Activated CD4-positive, alpha-beta T cell treated with anti-CD3 and anti-CD28 coated beads, Interleukin-2, amount 50 U/mL, for 16 hours (primary cell): ENCODE results near the gene PLCB1.
"Not testable (repeated sequence)": the region's sequence is repeated elsewhere in the genome, so short reads cannot be mapped to it uniquely, and the experiment has no call there.

Experiments used
- DNase-seq: peaks from one replicate; pipeline ENCODE4 v3.0.0-alpha.2; 2020

The PLCB1 gene

GRCh38 chr20:8578161-8578865 lies 446.2 kb downstream of the PLCB1 start:
- DNase-seq = no peak

- DNase-seq = no peak
These were observed 447.0 kb downstream of the PLCB1 start for GRCh38 chr20:8579035-8579434.

DNA sequence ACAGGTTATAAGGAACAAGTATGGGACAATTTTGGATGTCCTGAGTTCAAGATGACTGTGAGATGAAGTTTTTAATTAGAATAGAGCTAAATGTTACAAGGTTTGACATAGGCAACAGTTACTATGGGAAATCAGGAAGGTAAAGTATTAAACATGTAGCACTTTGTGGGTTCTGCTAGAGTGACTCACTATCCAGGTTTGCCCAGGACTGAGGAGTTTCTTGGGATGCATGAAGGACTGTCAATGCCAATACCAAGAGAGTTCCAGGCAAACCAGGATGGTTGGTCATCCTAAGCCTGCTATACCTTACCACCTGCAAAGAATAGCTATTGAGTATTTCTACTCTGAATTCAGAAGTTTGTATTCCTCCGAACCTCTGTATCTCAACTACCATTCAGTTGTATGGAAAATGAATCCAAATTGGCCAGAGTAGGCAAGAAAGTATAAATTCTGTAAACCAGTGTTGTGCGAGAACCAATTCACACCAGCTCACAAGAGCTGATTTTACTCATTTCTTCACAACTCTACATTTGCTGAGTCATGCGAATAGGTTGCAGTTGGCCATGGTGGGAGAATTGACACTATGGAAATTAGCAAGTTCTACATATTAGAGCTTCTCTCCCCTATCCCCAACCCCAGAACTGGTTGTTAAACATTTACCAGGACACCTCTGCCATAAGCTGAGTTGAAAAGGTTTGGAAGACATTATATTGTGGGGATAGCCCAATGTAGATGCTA lies 449.5 kb downstream of the PLCB1 start:
- no peak for DNase-seq

- DNase-seq = no peak
These were observed 451.0 kb downstream of the PLCB1 start for GRCh38 chr20:8583012-8583565.

- no peak for DNase-seq
These were observed 451.5 kb downstream of the PLCB1 start for GRCh38 chr20:8583566-8584043.

GRCh38 chr20:8587251-8587650 lies 455.2 kb downstream of the PLCB1 start:
- no peak for DNase-seq

GRCh38 chr20:8587810-8588209 lies 455.7 kb downstream of the PLCB1 start:
- DNase-seq = peak; percentile 3

DNA sequence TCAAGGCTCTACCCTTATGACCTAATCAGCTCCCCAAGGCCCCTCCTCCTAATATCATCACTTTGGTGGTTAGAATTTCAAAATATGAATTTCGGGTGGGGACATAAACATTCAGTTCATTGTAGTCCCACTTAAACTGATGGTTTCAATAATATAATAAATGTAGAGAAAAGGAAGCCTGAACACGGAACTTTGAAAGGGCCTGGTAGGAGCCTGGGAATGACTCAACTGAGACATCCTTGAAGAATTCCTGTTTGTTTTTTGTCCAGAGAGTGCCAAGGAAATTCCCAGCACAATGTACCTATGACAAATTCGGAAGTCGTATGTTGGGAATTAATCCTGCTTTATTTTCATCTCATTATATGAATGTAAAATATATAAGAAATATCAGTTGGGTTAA lies 457.9 kb downstream of the PLCB1 start:
- no peak for DNase-seq

DNA sequence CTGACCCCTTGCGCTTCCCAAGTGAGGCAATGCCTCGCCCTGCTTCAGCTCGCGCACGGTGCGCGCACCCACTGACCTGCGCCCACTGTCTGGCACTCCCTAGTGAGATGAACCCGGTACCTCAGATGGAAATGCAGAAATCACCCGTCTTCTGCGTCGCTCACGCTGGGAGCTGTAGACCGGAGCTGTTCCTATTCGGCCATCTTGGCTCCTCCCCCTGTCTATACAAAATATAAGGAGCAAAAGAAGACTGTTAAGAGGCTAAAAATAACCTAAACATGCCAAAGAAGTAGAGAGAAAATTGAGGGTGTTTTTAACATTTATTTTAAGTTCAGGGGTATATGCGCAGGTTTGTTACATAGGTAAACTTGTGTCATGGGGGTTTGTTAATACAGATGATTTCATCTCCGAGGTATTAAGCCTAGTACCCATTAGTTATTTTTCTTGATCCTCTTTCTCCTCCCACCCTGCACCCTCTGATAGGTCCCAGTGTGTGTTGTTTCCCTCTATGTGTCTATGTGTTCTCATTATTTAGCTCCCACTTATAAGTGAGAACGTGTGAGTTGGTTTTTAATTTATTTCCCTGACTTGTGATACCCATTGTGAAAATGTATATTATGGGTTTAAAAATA lies 469.0 kb downstream of the PLCB1 start:
- not testable (repeated sequence) for DNase-seq

GRCh38 chr20:8601542-8601912 lies 469.5 kb downstream of the PLCB1 start:
- no peak for DNase-seq

DNA sequence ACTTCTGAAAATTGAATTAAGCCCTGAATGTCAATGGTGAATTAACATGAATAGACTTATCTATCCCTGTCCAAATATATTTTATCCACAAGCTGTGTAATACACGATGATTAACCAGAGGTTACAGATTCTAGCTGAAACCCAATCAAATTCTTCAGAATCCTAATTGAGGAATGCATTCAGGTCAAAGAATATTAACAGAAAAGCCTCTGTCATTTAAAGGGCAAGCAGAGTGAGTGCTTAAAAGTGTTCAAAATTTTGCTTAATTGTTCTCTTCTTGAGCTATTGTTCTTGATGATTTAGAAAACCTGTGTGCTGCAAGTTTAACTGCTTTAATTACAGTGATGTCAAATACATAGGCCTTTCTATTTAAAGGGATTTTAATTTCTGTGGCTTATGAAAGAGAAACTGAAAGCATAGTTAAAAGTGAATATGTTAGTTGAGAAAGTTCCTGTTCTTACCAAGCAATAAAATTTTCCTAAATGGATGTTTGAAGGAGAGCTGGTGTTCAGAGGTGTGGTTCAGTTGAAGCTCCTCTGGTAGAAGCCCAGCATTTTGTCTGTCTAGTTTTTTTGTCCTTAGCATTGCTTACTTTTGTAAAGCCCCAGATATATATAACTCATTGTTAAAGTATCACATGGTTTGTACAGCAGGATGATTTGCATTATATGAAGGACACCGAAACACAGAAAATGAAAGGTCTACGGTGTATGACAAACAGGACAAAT lies 470.5 kb downstream of the PLCB1 start:
- DNase-seq = no peak

GRCh38 chr20:8608470-8608869 lies 476.4 kb downstream of the PLCB1 start:
- DNase-seq = no peak

DNA sequence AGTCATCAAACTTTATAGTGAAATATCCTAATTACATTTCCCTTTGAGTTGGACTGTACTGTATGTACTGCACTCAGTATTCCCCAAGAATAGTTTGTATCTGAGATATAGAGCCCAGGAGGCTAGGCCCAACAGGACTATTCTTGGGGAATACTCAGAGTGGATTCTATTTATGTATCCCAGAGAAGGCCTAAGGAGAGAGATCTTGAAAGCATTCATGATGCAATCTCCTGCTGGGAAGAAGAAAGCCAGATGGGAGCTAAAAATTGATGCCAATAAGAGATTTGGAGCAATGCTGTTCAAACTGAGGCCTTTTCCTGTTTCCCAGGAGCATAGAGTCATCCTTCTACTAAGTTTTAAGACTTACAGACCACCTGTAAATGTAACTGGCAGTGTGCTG lies 484.7 kb downstream of the PLCB1 start:
- DNase-seq = no peak

DNA sequence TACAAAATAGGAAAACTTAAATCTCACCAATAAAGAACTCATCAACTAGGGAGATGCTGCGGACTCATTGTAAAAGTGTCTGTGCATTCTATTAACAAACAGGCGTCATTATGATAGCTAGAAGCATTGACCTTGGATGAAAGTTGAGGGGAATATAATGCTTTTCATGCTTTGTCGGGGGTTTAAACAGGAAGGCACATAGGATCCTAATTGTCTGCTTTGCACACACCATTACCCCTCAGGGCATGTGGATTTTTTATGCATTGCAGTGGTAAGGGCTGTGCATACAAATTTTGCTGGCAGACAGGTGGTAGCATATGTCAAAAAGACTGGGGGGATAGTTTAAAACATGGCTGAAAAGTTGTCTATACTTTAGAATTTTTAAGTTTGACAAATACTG lies 488.9 kb downstream of the PLCB1 start:
- DNase-seq = no peak

DNA sequence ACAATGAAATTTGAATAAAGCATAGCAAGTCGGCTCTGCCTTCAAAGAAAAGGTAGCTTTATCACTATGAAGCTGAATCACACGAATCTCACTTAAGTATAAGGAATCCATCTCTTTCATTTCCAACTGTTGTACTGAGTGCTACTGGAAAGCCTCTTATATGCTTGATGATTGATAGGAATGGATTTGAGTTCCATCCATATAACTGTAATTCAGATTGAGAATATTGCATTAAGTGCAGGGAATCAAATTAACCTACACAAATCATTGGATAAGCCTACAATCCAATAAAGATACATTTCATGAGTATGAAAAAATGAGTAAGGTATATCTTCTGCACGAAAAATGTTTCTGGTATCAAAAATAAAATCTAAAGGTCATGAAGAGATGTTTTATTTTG lies 492.0 kb downstream of the PLCB1 start:
- no peak for DNase-seq

GRCh38 chr20:8624616-8625015 lies 492.6 kb downstream of the PLCB1 start:
- no peak for DNase-seq

- DNase-seq = no peak
These were observed 495.4 kb downstream of the PLCB1 start for GRCh38 chr20:8627340-8628004.

GRCh38 chr20:8631271-8631670 lies 499.2 kb downstream of the PLCB1 start:
- no peak for DNase-seq

DNA sequence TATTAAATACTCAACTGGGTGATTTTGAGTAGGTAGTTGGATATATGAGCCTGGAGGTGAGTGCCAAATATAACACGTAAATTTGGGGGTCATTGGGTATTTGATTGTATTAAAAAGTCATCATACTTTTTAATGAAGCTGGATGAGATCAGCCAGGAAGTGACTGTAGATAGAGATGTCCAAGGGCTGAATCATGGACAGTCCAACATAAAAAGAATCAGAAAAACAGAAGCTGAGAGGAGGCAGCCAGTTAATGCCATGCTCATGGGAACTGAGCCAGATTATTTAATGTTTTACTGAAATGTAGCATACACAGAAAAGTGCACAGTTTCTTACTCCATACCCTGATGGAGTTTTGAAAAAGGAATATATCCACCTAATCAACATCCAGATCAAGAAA lies 501.3 kb downstream of the PLCB1 start:
- no peak for DNase-seq

GRCh38 chr20:8635048-8635572 lies 503.0 kb downstream of the PLCB1 start:
- DNase-seq = no peak

GRCh38 chr20:8635837-8636236 lies 503.8 kb downstream of the PLCB1 start:
- no peak for DNase-seq

GRCh38 chr20:8639112-8639778 lies 507.2 kb downstream of the PLCB1 start:
- no peak for DNase-seq
